HG03432 (cell line): ENCODE data around the gene RSPO1.
"Not testable (repeated sequence)": the region's sequence is repeated elsewhere in the genome, so short reads cannot be mapped to it uniquely, and the experiment has no call there.

Experiments used
- ATAC-seq: cut with Tn5 transposase; IDR thresholded peaks from one replicate; pipeline ENCODE4 v1.9.1; 2021; ENCODE audit warnings: mild to moderate bottlenecking, moderate library complexity; ENCODE audit not compliant: unreplicated experiment

RSPO1 gene

GRCh38 chr1:37634244-37634991, at the start of gene RSPO1:
Gene RSPO1, minus strand, starts transcription at chr1:37634892. Its CDS starts 5,231 bp downstream, at chr1:37629661.
- ATAC-seq, result no peak

GRCh38 chr1:37684182-37684581, 49.5 kb upstream of the RSPO1 start:
- ATAC-seq, result not testable (repeated sequence)

GRCh38 chr1:37682334-37682987, 47.8 kb upstream of the RSPO1 start:
- no peak for ATAC-seq

GRCh38 chr1:37680933-37681332, 46.2 kb upstream of the RSPO1 start:
- no peak for ATAC-seq

GRCh38 chr1:37677808-37678207, 43.1 kb upstream of the RSPO1 start:
- no peak for ATAC-seq

- no peak for ATAC-seq
These were observed 42.4 kb upstream of the RSPO1 start for GRCh38 chr1:37677143-37677439.

- ATAC-seq, result no peak
These were observed 41.8 kb upstream of the RSPO1 start for GRCh38 chr1:37676281-37677142.

GRCh38 chr1:37673920-37674319, 39.2 kb upstream of the RSPO1 start:
- ATAC-seq, result no peak

- ATAC-seq, result no peak
These were observed 37.6 kb upstream of the RSPO1 start for GRCh38 chr1:37672136-37672870.

- ATAC-seq, result no peak
These were observed 36.6 kb upstream of the RSPO1 start for GRCh38 chr1:37671261-37671660.

GRCh38 chr1:37670133-37670532, 35.4 kb upstream of the RSPO1 start:
- no peak for ATAC-seq

GRCh38 chr1:37667023-37667671, 32.5 kb upstream of the RSPO1 start:
- no peak for ATAC-seq

- no peak for ATAC-seq
These were observed 31.7 kb upstream of the RSPO1 start for GRCh38 chr1:37666241-37666867.

GRCh38 chr1:37663426-37664000, 28.8 kb upstream of the RSPO1 start:
- no peak for ATAC-seq

GRCh38 chr1:37662031-37662755, 27.5 kb upstream of the RSPO1 start:
- ATAC-seq, result no peak

- ATAC-seq, result no peak
These were observed 26.7 kb upstream of the RSPO1 start for GRCh38 chr1:37661401-37661800.

- ATAC-seq, result no peak
These were observed 26.0 kb upstream of the RSPO1 start for GRCh38 chr1:37660664-37661063.

- no peak for ATAC-seq
These were observed 23.8 kb upstream of the RSPO1 start for GRCh38 chr1:37658486-37658885.
